Measurements from ENCODE around the gene DHX58. TPM values are rescaled to one million over a fixed set of nuclear protein-coding genes. Genes with fewer than 3 reads are reported as not detected.

The DHX58 gene
- total RNA-seq, 4 donors from 2014 or later, result 12.9 to 21.3 (median 16.2) TPM

DNA sequence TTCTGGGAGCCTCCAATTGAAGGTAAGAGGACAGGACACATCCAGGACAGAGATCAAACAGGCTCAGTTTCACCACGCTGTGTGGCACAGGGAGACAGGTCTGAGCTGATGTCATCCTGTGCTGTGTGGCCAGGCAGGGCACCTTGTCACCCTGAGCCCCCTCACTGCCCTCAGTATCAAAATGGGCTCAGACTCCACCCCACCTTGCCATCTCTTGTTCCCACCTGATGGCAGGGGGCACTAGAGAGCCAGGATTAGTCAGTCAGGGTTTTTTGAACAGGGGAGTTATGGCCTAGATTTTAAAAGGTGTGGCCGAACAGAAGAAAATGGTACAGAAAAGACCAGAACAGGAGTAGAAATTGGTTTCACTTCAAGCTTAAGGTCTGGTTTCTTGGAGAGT is 6.0 kb upstream of the DHX58 start:
- intact Hi-C loops (cut with DNase I; ENCODE audit: low total_unique reads), result loop anchor here (5.0 to 10.0 kb wide), 3 partner anchors 51 to 154 kb away; partner anchors contain the start of gene CNP
- Histone ChIP-seq H3K9me3 (no peaks in the 10 kb centered on the region), H3K36me3 (no peaks in the 10 kb centered on the region), H3K27me3 (no peaks in the 10 kb centered on the region), H3K27ac (no peak overlapping the region), H3K4me1 (peaks cover 0 to 9% of the 10 kb centered on the region in 2 donors), H3K4me3 (no peak overlapping the region)
- no peak for DNase-seq
- TF ChIP-seq POLR2A (IDR thresholded peaks at IDR 0.05), result no peak
- TF ChIP-seq, protein P1, sequence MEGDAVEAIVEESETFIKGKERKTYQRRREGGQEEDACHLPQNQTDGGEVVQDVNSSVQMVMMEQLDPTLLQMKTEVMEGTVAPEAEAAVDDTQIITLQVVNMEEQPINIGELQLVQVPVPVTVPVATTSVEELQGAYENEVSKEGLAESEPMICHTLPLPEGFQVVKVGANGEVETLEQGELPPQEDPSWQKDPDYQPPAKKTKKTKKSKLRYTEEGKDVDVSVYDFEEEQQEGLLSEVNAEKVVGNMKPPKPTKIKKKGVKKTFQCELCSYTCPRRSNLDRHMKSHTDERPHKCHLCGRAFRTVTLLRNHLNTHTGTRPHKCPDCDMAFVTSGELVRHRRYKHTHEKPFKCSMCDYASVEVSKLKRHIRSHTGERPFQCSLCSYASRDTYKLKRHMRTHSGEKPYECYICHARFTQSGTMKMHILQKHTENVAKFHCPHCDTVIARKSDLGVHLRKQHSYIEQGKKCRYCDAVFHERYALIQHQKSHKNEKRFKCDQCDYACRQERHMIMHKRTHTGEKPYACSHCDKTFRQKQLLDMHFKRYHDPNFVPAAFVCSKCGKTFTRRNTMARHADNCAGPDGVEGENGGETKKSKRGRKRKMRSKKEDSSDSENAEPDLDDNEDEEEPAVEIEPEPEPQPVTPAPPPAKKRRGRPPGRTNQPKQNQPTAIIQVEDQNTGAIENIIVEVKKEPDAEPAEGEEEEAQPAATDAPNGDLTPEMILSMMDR (IDR thresholded peaks at IDR 0.05), result peak in 2 of 4 experiments; percentile 28 to 36

DNA sequence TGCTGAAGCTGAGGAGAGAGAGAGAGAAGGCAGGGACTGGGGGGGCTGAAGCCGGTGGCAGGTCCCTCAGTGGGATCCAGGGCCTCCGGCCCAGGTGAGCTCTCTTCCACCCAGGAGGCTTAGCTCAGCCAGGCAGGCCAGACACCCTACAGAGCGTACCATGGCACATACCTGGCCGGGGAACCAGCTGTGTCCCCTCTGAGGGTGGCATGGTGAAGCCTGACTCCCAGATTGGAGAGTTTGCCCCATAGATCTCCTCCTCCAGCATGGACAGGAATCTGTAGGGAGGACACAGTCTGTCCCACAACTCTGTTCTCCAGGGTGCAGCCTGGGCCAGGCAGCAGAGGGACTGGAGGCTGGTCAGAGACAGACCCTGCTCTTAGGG is 5.6 kb upstream of the DHX58 start:
- no peaks in the 10 kb centered on the region for H3K36me3 ChIP-seq
- no peaks in the 10 kb centered on the region for H3K27me3 ChIP-seq
- H3K9me3 ChIP-seq, result no peaks in the 10 kb centered on the region
- no peak for DNase-seq
- H3K4me3 ChIP-seq, result no peak overlapping the region
- intact Hi-C loops (cut with DNase I; ENCODE audit: low total_unique reads), result loop anchor here (5.0 to 10.0 kb wide), 3 partner anchors 51 to 153 kb away; partner anchors contain the start of gene CNP
- no peak for TF ChIP-seq POLR2A (IDR thresholded peaks at IDR 0.05)
- peaks cover 0 to 10% of the 10 kb centered on the region in 2 donors for H3K4me1 ChIP-seq
- H3K27ac ChIP-seq, result no peak overlapping the region

DNA sequence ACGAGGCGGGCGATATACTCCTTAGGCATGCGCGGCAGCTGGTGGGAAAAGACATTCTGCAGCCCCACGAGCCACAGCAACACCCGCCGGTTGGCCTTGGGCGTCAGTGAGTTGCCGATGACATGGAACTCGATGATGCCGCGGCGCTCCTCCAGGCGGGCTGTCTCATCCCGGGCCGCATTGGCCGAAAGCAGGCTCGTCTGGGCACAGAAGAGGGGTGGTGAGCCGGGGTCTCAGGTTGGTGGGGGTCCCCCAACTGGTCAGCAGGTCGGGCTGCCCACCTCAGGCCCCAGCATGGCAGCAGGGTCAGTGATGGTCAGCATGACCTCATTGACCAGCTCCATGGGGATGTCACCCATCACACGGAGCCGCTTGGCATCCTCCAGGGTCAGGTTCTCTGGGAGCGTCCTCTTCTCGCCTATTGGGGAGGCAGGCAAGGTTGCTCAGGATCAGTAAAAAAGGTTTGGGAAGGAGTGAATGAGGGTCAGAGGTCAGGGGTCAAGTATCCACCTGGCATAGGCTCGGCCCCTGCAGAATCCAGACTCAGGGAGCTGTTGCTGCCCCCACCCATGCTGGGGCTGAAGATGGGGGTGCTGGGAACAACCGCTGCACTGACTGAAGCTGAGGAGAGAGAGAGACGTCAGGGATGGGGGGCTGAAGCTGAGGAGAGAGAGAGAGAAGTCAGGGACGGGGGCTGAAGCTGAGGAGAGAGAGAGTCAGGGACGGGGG is 5.0 kb upstream of the DHX58 start:
- Histone ChIP-seq H3K36me3 (no peaks in the 10 kb centered on the region), H3K4me3 (no peak overlapping the region), H3K4me1 (peaks cover 0 to 15% of the 10 kb centered on the region in 2 donors), H3K27me3 (no peaks in the 10 kb centered on the region), H3K27ac (no peak overlapping the region), H3K9me3 (no peaks in the 10 kb centered on the region)
- no peak for DNase-seq
- TF ChIP-seq, protein P1 (IDR thresholded peaks at IDR 0.05), result no peak
- no peak for TF ChIP-seq POLR2A (IDR thresholded peaks at IDR 0.05)
- intact Hi-C loops (cut with DNase I; ENCODE audit: low total_unique reads), result loop anchor here (5.0 to 10.0 kb wide), 3 partner anchors 50 to 153 kb away; partner anchors contain the start of gene CNP

- no peaks in the 10 kb centered on the region for H3K27me3 ChIP-seq
- no peaks in the 10 kb centered on the region for H3K9me3 ChIP-seq
- DNase-seq, result peak; percentile 84 to 85
- no peak for TF ChIP-seq POLR2A (IDR thresholded peaks at IDR 0.05)
- TF ChIP-seq, protein P1 (IDR thresholded peaks at IDR 0.05), result peak; percentile 75 to 86 (median 83)
- no peak overlapping the region for H3K27ac ChIP-seq
- peaks cover 0 to 9% of the 10 kb centered on the region in 2 donors for H3K4me1 ChIP-seq
- H3K36me3 ChIP-seq, result no peaks in the 10 kb centered on the region
- no peak overlapping the region for H3K4me3 ChIP-seq
- intact Hi-C loops (cut with DNase I; ENCODE audit: low total_unique reads), result loop anchor here (5.0 to 10.0 kb wide), 3 partner anchors 50 to 152 kb away; partner anchors contain the start of gene CNP
Measured at GRCh38 chr17:42116705-42117396, 4.3 kb upstream of the DHX58 start.

DNA sequence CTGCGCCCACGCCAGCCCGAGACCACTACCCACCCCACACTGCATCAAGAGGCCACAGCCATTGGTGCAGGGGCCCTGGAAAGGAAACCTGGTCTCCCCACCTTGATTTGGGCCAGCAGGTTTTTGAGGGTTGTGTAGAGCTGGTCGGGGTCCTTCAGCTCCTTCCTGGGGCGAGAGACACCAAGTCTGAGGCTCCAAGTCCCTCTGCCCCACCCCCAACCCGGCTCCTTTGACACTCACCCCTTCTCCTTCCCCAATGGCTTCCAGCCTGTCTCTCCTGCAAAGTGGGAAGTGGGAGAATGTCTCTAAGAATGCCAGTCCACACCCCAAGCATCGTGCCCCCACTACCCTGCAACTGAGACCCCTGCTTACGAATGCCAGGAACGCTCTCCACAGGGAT is 1.6 kb upstream of the DHX58 start:
- no peaks in the 10 kb centered on the region for H3K9me3 ChIP-seq
- H3K27me3 ChIP-seq, result no peaks in the 10 kb centered on the region
- TF ChIP-seq POLR2A (IDR thresholded peaks at IDR 0.05), result no peak
- TF ChIP-seq, protein P1 (IDR thresholded peaks at IDR 0.05), result no peak
- no peaks in the 10 kb centered on the region for H3K36me3 ChIP-seq
- intact Hi-C loops (cut with DNase I; ENCODE audit: low total_unique reads), result loop anchor here (10.0 kb wide), 1 partner anchor 149 kb away; the partner anchor contains the start of gene CNP
- DNase-seq, result no peak
- H3K4me3 ChIP-seq, result no peak overlapping the region
- no peak overlapping the region for H3K27ac ChIP-seq
- peaks cover 7 to 14% of the 10 kb centered on the region in 2 donors for H3K4me1 ChIP-seq

Measured in uterus (tissue), 4 donors.